Urinary bladder (tissue), 4 donors: ENCODE data around the gene TLE7. TPM values are rescaled to one million over a fixed set of nuclear protein-coding genes. Genes with fewer than 3 reads are reported as not detected.

Experiments
- DNase-seq: peaks from one replicate; pipeline ENCODE4 v3.0.0-alpha.2; 2015; ENCODE audit errors: extremely low spot score
- H3K27ac ChIP-seq: one replicate; pipeline ENCODE4 v1.5.1; 2013; ENCODE audit warnings: low read depth, mild to moderate bottlenecking, moderate library complexity
- H3K36me3 ChIP-seq: one replicate; pipeline ENCODE4 v1.6.1; 2013; ENCODE audit warnings: mild to moderate bottlenecking, moderate library complexity; ENCODE audit not compliant: insufficient read depth
- H3K4me1 ChIP-seq: one replicate; pipeline ENCODE4 v1.6.1; 2013; ENCODE audit warnings: mild to moderate bottlenecking, moderate library complexity; ENCODE audit not compliant: insufficient read depth
- H3K4me3 ChIP-seq: one replicate; pipeline ENCODE4 v1.5.1; 2013; ENCODE audit warnings: low read depth, low read length
- WGBS: extraction: QIAGEN DNeasy Blood & Tissue Kit; methylation state at CpG from one replicate; pipeline ENCODE4 v1.1.7; 2013; 5-methylcytosine and 5-hydroxymethylcytosine counted together
- polyA plus RNA-seq: library from polyadenylated mRNA; stranded (reverse); fragments of 200-250 nt; gene quantifications from one replicate; pipeline ENCODE4 v1.2.3, GENCODE V29; 2013
- total RNA-seq: library from RNA; depleted of rRNA; stranded (reverse); fragments of >200 nt; gene quantifications from one replicate; pipeline ENCODE4 v1.2.3, GENCODE V29; 2014
- donor health status: healthy with polysubstance abuse.
- donor health status: healthy.

TLE7 gene
- not detected for total RNA-seq
- polyA plus RNA-seq = not detected

- Histone ChIP-seq H3K36me3 (no peaks in the 10 kb centered on the region), H3K4me3 (no peak within 1 kb of the TSS), H3K4me1 (no peaks in the 10 kb centered on the region), H3K27ac (no peak within 1 kb of the TSS)
- 85% methylated on average over 13 of the region's 13 CpGs for WGBS
- DNase-seq = no peak
Observed at GRCh38 chr16:71442051-71442440, at the start of gene TLE7. TLE7 (minus strand) TSS chr16:71442054; CDS start chr16:71433324, 8,730 bp downstream.

- Histone ChIP-seq H3K36me3 (no peaks in the 10 kb centered on the region), H3K4me3 (no peak overlapping the region), H3K4me1 (no peaks in the 10 kb centered on the region), H3K27ac (no peak overlapping the region)
- no peak for DNase-seq
- WGBS = 53% methylated on average over 3 of the region's 3 CpGs
Observed at GRCh38 chr16:71491054-71491453, 49.2 kb upstream of the TLE7 start.

GRCh38 chr16:71490361-71490760 is 48.5 kb upstream of the TLE7 start:
- Histone ChIP-seq H3K4me1 (no peaks in the 10 kb centered on the region), H3K4me3 (no peak overlapping the region), H3K27ac (no peak overlapping the region), H3K36me3 (no peaks in the 10 kb centered on the region)
- DNase-seq = no peak

- Histone ChIP-seq H3K4me3 (no peak within 1 kb of the TSS), H3K4me1 (no peaks in the 10 kb centered on the region), H3K27ac (no peak within 1 kb of the TSS), H3K36me3 (no peaks in the 10 kb centered on the region)
- no peak for DNase-seq
- 88% methylated on average over 22 of the region's 22 CpGs for WGBS
Observed at GRCh38 chr16:71489122-71489521, 47.3 kb upstream of the TLE7 start, which contains the start of gene ZNF19. ZNF19 (minus strand) TSS chr16:71489324; CDS start chr16:71482114, 7,210 bp downstream.

GRCh38 chr16:71484006-71484893 is 42.4 kb upstream of the TLE7 start:
- DNase-seq = peak; percentile 87
- Histone ChIP-seq H3K36me3 (no peaks in the 10 kb centered on the region), H3K27ac (peak overlapping the region; percentile 97), H3K4me1 (no peaks in the 10 kb centered on the region), H3K4me3 (peak overlapping the region; percentile 78)
- WGBS = under 1% methylated on average over 44 of the region's 44 CpGs

GRCh38 chr16:71482569-71482968 is 40.7 kb upstream of the TLE7 start:
- no peaks in the 10 kb centered on the region for H3K4me1 ChIP-seq
- 88% methylated on average over 5 of the region's 5 CpGs for WGBS
- DNase-seq = no peak
- no peak overlapping the region for H3K27ac ChIP-seq
- H3K36me3 ChIP-seq = no peaks in the 10 kb centered on the region
- H3K4me3 ChIP-seq = no peak overlapping the region

GRCh38 chr16:71480956-71481355 is 39.1 kb upstream of the TLE7 start:
- WGBS = 97% methylated on average over 2 of the region's 2 CpGs
- Histone ChIP-seq H3K27ac (no peak overlapping the region), H3K36me3 (peaks cover 1% of the 10 kb centered on the region), H3K4me1 (no peaks in the 10 kb centered on the region), H3K4me3 (no peak overlapping the region)
- no peak for DNase-seq

GRCh38 chr16:71479420-71479819 is 37.6 kb upstream of the TLE7 start:
- Histone ChIP-seq H3K4me1 (no peaks in the 10 kb centered on the region), H3K27ac (no peak overlapping the region), H3K4me3 (no peak overlapping the region), H3K36me3 (peaks cover 6% of the 10 kb centered on the region)
- DNase-seq = no peak
- 45% methylated on average over 3 of the region's 3 CpGs for WGBS

- 92% methylated on average over 4 of the region's 4 CpGs for WGBS
- Histone ChIP-seq H3K4me3 (no peak overlapping the region), H3K27ac (no peak overlapping the region), H3K36me3 (peaks cover 6% of the 10 kb centered on the region), H3K4me1 (no peaks in the 10 kb centered on the region)
- DNase-seq = no peak
Observed at GRCh38 chr16:71476457-71477124, 34.7 kb upstream of the TLE7 start.

GRCh38 chr16:71474864-71475263 is 33.0 kb upstream of the TLE7 start:
- Histone ChIP-seq H3K36me3 (peaks cover 6% of the 10 kb centered on the region), H3K27ac (no peak overlapping the region)
- WGBS = 90% methylated on average over 3 of the region's 3 CpGs

GRCh38 chr16:71473891-71474290 is 32.0 kb upstream of the TLE7 start:
- peaks cover 6% of the 10 kb centered on the region for H3K36me3 ChIP-seq
- 92% methylated on average over 5 of the region's 5 CpGs for WGBS
- H3K27ac ChIP-seq = no peak overlapping the region
- H3K4me1 ChIP-seq = no peaks in the 10 kb centered on the region
- H3K4me3 ChIP-seq = no peak overlapping the region
- DNase-seq = no peak

More at GRCh38 chr16:71474864-71475263, 33.0 kb upstream of the TLE7 start:
- H3K4me3 ChIP-seq = no peak overlapping the region
- DNase-seq = no peak
- no peaks in the 10 kb centered on the region for H3K4me1 ChIP-seq

GRCh38 chr16:71472931-71473330 is 31.1 kb upstream of the TLE7 start:
- H3K4me1 ChIP-seq = no peaks in the 10 kb centered on the region
- WGBS = 93% methylated on average over 2 of the region's 2 CpGs
- peaks cover 8% of the 10 kb centered on the region for H3K36me3 ChIP-seq
- DNase-seq = no peak
- H3K4me3 ChIP-seq = no peak overlapping the region
- H3K27ac ChIP-seq = no peak overlapping the region

GRCh38 chr16:71472051-71472450 is 30.2 kb upstream of the TLE7 start:
- 81% methylated on average over 2 of the region's 2 CpGs for WGBS
- H3K27ac ChIP-seq = no peak overlapping the region
- DNase-seq = no peak
- no peaks in the 10 kb centered on the region for H3K4me1 ChIP-seq
- no peak overlapping the region for H3K4me3 ChIP-seq
- H3K36me3 ChIP-seq = peaks cover 8% of the 10 kb centered on the region

GRCh38 chr16:71467810-71468209 is 26.0 kb upstream of the TLE7 start:
- no peak overlapping the region for H3K27ac ChIP-seq
- H3K36me3 ChIP-seq = peaks cover 2% of the 10 kb centered on the region
- no peaks in the 10 kb centered on the region for H3K4me1 ChIP-seq
- no peak overlapping the region for H3K4me3 ChIP-seq
- DNase-seq = no peak
- WGBS = 25% methylated on average over 9 of the region's 9 CpGs
